GM19467 (cell line): ENCODE measurements around the gene AGMO.

Experiments used
- ATAC-seq: cut with Tn5 transposase; IDR thresholded peaks from one replicate; pipeline ENCODE4 v1.9.1; 2021; ENCODE audit warnings: mild to moderate bottlenecking, moderate library complexity; ENCODE audit not compliant: unreplicated experiment

Gene AGMO

DNA sequence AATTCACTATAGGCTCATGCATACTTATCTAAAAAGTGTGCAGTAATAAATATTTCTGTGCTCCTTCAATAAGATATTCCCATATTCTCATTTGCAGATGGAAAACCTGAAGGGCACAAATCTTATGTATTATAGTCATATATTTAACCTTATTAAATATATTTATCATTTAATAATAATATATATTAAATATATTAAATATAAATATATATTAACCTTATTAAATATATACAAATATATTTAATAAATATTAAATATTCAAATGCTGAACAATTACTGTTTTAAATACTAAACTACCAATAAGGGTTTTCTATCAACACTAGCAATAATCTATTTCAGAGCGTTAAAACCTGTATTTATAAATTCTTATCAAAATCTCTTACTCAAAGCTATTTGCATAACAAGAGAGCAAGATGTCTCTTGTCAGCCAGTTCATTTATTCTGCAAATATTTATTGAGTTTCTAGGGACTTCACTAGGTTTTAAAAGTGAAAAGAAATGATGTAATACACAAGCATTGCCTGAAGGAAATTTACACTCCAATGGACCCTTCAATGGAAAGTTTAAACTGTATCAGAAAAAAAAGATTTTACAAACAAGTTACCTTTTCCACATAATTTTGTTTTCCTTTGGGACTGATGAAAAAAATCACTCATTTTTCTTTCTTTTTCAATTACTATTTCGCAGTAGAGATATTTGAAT, 159.2 kb downstream of the AGMO start:
- ATAC-seq: no peak

DNA sequence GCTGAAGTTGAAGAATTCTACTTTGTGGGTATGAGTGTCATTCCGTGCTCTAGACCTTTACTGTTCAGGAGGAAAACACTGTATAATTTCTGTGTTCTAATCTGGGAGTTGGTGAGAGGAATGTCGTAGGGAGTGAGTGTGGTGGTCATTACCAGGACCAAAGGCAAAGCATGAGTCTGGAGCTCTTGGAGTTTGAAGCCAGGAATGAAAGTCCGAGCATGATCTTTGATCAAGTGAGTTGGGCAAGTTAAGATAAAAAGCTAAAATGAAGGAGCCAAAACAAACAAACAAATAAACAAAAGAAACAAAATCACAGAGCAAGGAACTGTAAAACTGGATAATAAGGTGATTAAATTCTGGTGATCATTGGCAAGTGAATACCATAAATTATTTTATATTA, 161.4 kb downstream of the AGMO start:
- no peak for ATAC-seq

DNA sequence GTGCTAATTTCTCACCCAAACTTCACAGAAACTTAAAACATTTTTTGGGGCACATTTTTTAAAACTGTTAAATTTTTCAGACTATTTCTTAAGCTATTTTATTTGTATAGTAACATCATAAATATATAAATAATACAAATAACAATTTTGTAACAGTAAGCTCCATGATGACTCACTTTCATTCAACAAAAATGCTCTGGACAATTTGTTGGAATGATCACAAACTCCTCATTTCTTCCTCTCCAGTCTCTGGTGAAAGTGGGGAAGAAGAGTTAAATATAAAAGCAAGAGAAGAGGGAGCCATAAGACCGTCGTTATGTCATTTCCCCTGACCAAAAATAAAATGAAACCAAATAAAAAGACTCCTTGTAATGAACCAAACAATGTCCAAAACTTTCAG, 162.4 kb downstream of the AGMO start:
- ATAC-seq: no peak

DNA sequence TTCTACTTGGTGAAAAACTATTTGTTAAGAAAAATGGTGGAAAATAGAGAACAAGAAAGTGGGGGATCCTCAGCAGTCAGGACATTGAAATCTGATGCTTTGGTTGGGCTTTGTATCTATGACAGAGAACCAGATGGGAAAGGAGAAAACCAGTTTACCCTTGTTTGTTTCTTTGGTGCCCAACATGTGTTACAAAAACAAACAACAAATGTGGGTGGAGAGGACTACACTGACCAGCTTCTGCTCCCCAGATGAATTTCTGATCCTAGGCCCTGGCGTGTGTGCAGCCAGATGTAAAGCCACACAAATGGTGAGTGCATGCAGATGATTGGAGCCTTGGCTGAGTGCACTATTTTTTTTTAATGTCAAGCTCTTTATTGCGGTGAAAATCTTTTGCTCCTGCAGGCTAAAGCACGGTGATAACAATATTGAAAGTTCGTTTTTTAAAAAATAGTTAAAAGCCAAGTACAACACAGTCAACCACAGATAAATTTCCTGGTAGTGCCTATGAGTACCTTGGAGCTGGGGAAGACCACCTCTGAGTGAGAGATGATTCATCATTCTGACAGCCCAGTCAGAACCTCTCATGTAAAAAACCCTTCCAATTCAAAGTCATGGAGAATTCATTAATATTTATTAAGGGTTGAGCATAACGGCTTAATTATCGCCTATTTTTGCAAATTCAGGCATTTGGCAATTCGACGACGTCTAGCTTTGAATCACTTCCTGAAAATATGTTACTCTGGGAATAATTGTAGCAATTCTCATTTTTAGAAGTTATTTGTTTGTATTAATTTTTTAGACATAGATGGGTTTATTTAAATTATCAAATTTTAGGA, 163.7 kb downstream of the AGMO start:
- no peak for ATAC-seq

DNA sequence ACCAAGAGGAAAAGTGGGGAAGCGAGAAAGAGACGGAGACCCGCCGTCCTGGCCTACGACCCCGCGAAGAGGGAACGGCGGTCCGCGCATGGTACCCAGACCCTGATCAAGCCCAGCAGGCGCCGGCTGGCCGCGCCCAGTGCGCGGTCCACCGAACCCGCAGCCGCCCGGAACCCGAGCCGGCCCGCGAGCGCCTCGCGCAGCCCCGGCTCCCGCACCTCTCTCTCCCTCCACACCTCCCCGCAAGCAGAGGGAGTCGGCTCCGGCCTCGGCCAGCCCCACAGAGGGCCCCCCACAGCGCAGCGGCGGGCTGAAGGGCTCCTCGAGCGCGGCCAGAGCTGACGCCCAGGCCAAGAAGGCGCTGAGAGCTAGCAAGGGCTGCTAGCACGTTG, 164.7 kb downstream of the AGMO start:
- ATAC-seq: no peak

DNA sequence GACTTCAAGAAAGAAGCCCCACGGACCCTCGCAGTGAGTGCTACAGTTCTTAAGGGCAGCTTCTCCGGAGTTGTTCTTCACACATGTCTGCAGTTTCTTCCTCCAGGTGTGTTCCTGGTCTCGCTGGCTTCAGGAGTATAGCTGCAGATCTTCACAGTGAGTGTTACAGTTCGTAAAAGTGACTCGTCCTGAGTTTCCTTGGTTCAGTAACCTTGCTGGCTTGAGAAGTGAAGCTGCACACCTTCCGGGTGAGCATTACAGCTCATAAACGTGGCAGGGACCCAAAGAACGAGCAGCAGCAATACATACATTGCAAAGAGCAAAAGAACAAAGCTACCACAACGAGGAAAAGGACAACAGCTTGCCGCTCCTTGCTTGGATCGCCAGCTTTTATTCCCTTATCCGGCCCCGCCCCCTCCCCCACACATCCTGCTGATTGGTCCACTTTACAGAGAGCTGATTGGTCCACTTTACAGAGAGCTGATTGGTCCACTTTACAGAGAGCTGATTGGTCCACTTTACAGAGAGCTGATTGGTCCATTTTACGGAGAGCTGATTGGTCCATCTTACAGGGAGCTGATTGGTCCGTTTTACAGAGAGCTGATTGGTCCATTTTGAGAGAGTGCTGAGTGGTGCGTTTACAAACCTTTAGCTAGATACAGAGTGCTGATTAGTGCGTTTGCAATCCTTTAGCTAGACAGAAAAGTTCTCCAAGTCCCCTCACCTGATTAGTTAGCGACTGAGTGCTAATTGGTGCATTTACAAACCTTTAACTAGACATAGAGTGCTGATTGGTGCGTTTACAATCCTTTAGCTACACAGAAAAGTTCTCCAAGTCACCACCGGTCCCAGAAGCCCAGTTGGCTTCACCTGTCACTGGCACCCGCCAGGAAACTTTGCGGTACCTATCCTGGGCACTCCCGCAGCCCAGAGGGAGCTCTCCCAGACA, 165.3 kb downstream of the AGMO start:
- ATAC-seq: no peak

DNA sequence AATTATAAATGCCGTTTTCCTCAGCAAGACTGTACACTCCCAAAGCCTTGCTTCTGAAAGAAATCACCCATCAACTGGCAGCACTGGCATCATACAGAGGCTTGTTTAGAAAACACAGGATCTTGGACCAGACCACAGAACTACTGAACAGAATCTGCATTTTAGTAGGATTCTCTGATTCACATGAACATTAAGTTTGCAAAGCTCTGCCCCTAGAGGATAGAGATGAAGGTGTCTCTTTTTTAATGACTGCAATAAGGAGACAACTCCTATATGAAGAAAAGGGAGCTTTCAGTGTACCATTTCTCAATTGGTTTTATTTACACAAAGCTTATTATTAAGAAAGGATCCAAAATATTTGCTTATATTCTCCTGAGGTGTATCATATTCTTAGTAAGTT, 172.7 kb downstream of the AGMO start:
- ATAC-seq: no peak

DNA sequence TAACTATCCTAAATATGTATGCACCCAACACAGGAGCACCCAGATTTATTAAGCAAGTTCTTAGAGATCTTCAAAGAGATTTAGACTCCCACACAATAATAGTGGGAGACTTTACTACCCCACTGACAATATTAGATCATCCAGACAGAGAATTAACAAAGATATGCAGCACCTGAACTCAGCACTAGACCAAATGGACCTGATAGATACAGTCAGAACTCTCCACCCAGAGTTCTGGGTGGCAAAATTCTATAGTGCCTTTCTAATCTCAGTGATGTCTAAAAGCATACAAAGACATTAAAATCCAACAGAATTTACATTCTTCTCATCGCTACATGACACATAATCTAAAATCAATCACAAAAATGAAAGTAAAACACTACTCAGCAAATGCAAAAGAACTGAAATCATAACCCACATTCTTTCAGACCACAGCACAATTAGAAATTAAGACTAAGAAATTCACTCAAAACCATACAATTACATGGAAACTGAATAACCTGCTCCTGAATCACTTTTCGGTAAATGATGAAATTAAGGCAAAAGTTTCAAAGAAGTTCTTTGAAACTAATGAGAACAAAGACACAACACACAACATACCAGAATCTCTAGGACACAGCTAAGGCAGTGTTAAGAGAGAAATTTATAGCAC, 183.2 kb downstream of the AGMO start:
- ATAC-seq: no peak

DNA sequence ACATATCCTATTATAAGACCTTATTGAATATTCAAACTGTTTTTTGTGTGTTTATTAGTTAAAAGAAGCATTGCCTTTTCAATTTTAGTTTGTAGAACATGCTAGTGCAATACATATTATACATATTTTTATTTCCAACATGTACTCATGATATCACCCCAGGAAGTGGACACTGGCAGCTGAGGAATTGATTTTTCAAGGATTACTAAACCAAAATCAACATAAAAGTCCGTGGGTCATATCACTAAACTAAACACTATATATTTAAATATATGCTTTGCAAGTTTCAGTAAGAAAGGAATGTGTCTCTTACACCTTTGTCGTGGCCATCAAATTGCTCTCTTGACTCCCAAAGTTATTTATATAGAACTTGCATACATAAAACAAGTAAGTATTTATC, 185.2 kb downstream of the AGMO start:
- ATAC-seq: no peak

DNA sequence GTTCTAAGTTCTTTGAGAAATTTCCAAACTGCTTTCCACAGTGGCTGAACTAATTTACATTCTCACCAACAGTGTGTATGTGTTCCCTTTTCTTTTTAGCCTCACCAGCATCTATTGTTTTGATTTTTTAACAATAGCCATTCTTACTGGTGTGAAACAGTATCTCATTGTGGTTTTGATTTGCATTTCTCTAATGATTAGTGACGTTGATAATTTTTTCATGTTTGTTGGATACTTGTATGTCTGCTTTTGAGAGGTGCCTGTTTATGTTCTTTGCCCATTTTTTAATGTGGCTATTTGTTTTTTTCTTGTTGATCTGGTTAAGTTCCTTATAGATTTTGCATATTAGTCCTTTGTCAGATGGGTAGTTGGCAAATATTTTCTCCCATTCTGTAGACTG, 191.4 kb downstream of the AGMO start:
- ATAC-seq: no peak

DNA sequence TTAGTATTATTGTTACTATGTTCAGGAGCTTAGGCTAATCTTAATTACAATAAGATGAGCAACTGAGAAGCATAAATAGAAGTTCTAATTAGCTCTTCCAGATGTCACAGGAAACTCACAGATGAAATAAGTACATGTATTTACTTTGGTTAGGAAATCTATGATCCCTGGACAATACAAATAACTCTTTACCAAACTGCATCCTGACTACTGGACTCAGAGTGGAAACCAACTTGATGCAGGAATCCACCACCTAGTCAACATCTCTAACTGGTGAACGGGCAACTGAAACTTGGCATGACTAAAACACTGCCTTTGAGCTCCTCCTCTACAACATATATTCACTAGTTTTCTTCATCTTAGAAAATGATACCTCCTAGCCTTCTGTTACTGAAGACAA, 193.2 kb downstream of the AGMO start:
- ATAC-seq: no peak

DNA sequence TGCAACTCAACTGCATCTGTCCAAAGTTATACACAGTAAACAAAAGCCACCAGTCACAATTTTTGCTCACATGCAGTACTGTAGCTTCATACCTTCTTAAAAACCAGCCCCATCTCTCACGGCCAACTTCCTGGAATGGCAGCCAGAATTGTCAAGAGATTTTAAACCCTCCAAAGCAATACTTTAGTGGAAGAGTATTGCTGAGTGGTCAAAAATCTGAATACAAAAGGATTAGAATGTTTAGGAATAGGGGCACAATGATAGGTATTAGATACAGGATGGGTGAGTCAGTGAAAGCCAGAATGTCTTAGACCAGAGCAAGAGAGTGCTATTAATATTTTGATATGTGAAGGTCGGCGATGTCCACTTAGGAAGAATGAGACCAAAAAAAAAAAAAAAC, 193.9 kb downstream of the AGMO start:
- no peak for ATAC-seq

DNA sequence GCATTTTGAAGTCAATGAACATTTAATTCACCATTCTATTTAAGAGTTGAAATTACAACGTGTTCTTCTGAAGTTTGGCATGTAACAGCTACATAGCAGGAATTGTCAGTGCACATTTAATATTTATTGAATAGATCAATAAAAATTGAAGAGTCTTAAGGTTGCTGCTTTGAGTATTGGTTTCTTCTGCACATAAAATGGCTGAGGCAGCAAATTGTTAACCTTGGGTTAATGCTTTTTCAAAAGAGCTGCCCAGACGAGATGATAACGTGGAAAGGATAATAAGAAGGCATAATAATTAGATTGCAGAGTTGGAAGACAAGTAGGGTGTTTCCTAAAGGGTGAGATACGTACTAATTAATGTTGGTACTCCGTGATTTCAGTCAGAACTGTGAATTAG, 203.7 kb downstream of the AGMO start:
- no peak for ATAC-seq

DNA sequence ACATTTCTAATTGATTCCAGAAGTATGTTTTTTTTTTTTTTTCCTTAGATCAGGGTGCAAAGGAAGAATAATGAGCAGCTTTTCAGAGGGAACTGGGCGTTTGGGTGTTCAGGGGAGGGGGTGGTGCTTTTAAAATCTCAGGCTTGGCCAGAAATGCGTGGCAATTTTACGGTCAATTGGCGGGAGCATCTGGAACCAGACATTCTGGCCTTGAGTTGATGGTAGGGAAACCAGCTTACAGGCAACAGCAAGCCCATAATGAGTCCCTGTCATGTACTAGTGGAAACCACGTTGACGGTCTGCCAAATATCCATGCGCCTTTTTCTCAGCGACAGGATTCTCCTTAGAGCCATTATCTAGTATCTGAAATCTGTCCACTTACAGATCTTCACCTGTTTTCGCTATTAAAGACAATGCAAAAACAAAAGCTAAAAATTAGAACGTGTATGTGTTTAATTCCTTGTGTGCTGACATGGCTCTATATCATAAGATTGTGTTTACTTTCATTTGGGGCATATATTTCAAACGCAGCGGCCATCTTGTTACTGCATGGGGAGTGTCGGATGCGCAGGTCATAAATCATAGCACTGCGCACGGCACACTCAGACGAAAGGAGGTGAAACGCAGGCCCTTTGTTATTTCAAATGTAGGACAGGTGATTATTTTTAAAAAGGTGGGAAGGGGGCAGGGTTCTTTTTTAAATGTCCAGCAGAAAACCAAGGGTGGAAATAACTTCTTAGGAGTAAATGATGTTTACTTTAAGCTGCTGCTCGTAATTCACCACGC, 209.2 kb downstream of the AGMO start:
- ATAC-seq: no peak

DNA sequence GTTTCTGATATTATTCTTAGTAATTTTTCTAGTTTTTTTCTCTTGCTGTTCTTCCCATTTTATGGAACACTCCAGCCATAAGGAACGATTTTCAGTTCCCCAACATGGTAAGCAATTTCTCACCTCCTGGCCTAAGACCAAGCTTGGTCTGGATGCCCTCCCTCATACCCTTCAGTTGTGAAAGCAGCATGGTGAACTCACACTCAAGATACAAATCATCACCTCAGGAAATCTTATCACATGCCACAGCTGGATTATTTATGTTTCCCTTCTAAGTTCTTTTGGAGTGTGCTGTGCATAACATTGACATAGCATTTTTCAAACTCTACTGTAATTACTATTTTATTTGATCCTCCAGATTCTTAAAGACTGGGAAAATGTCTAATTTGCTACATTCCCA, 216.6 kb downstream of the AGMO start:
- no peak for ATAC-seq

DNA sequence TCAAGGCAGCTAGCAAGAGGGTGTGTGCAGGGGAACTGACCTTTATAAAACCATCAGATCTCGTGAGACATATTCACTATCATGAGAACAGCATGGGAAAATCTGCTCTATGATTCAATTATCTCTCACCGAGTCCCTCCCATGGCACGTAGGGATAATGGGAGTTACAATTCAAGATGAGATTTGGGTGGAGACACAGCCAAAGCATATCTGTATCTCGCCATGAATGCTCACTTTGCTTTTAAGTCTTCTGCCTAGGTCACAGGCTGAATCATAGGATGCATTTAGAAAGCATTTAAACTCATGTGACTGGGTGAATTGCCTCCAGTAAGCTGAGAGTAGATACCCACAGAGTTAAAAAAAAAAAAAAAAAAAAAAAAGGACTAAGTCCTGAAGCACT, 220.0 kb downstream of the AGMO start:
- no peak for ATAC-seq

DNA sequence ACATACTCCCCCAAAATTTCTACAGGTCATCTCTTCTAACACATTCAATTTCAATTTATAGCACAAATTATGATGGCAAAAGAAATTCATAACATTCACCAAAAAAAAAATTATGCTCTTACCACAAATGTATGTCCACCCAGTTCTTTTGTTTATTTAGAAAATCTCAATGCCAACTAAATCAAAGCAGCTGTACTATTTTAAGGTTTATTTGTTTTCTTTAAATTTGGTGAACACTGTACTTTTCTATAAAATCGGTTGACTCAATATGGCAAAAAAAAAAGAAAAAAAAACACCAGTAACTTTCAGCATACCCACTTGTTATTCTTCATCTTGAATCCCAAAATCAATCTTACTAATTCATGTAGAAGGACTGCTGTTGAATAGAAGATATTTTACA, 225.7 kb downstream of the AGMO start:
- ATAC-seq: no peak

DNA sequence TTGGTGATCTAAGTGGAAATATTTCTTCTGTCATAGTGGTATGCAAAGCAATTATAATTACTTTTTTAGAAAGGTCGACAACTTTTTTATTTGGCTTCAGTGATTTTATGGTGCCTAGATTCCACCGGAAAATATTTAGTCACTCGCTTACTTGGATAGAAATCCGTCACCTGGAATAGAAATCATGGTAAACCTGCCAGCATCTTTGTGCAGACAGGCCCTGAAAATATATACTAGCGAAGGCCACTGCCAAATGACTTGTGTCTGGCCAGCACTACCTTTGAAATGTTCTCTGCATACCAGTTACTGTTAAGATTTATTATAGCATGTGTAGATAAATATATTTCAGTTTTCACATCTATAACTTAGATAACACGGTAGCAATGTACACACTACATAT, 226.4 kb downstream of the AGMO start:
- ATAC-seq: no peak

DNA sequence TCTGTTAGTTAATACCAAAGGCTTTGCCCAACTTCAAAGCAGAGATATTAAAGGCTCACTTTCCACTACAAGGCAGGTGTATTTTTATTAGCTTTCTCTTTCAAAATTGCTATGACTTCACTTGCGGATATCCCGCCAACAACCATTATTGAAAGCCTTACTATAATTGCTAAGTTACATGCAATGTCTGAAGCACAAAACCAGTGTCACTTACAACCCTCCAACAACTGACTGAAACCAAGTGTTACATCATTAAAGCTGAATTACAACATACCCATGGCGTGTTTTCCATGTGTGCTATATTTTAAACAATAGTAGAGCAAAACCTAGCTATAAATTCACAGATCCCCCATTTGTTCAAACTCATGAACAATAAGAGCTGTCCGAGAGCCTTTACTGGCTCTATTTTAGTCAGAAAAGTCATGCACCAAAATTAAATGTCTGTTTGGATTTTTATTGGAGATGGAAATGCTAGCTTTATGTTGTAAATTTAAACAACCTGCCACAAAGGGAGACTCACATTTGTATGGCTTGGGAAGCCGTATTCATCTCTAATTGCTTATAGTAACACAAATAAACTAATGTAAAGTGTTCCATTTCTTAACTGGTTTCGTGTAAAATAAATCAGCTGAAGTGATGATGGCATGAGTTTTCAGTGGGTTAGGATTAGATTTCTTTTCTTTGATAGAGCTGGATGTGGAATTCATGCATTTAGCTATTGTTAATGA, 227.1 kb downstream of the AGMO start:
- no peak for ATAC-seq

DNA sequence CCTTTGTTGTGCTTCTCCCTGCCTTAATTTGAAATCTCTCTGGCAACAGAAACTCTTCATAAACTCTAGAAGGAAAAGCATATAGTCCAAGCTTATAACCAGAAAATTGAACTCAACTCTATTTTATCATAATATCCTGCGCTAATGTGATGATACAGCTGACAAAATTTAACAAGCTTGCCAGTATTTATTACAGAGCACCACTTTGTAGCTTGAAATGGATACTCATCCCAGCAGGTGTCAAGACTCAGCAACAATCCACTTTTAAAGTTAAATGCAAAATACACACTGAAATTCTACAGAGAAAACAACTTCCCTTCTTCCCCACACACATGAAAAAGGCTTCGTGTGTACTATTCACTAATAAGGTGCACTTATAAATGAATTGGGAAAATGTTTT, 228.9 kb downstream of the AGMO start:
- no peak for ATAC-seq
